NCI-H345 treated with DMSO at 0.1 percent for 48 hours (cell line): ENCODE measurements around the gene WDR53.
"Not testable (repeated sequence)": the region's sequence is repeated elsewhere in the genome, so short reads cannot be mapped to it uniquely, and the experiment has no call there.

ENCODE experiments used
- DNase-seq: peaks from one replicate; lab custom pipeline; 2025; ENCODE audit not compliant: unreplicated experiment; lab: John Stamatoyannopoulos, UW

Gene WDR53

GRCh38 chr3:196518966-196519717 lies 49.2 kb downstream of the WDR53 start:
- no peak for DNase-seq

- peak; percentile 96 for DNase-seq
These were observed 50.4 kb downstream of the WDR53 start for GRCh38 chr3:196517919-196518318.

- no peak for DNase-seq
These were observed 51.1 kb downstream of the WDR53 start for GRCh38 chr3:196517162-196517800.

- DNase-seq, result no peak
These were observed 53.3 kb downstream of the WDR53 start, which contains the start of gene SMCO1 for GRCh38 chr3:196514913-196515621. TSS of gene SMCO1 (minus strand) at chr3:196515346. CDS start at chr3:196515209, 137 bp downstream.

- no peak for DNase-seq
These were observed 54.0 kb downstream of the WDR53 start for GRCh38 chr3:196514350-196514716.

GRCh38 chr3:196513697-196514349 lies 54.5 kb downstream of the WDR53 start:
- DNase-seq, result no peak

- not testable (repeated sequence) for DNase-seq
These were observed 56.5 kb downstream of the WDR53 start for GRCh38 chr3:196511646-196512425.

- DNase-seq, result not testable (repeated sequence)
These were observed 57.2 kb downstream of the WDR53 start for GRCh38 chr3:196511108-196511507.

- DNase-seq, result no peak
These were observed 61.7 kb downstream of the WDR53 start for GRCh38 chr3:196506687-196507086.

- no peak for DNase-seq
These were observed 63.8 kb downstream of the WDR53 start for GRCh38 chr3:196504556-196504955.
